Stimulated activated CD8-positive, alpha-beta memory T cell treated with anti-CD3 and anti-CD28 coated beads, Interleukin-4, amount 100 ng/mL, for 4 hours (primary cell): ENCODE results near the gene RTP1.
"Not testable (repeated sequence)": the region's sequence is repeated elsewhere in the genome, so short reads cannot be mapped to it uniquely, and the experiment has no call there.

Experiments used
- DNase-seq, 2 donors: peaks; one replicate each; pipeline ENCODE4 v3.0.0-alpha.2; 2020; ENCODE audit warnings: low read depth in 2 of 2, low spot score in 1 of 2

Gene RTP1

DNA sequence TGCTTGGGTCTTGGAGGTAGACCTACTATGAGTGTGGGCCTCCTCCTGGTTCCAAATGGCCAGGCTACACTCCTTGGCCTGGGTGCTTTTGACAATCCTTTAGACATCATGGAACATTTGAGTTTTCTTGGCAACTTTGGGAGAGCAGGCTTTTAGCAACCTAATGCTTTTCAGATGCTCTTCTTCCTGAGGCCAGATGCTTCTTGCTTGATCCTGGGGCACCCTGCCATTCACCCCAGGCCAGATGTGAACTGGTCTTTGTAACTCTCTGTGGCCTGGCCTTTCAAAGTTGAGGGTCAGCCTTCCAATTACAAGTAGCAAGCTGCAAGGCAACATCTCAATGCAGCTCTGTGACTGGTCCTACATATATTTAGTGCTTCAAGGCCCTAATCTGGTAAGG is 40.5 kb downstream of the RTP1 start:
- DNase-seq = no peak

DNA sequence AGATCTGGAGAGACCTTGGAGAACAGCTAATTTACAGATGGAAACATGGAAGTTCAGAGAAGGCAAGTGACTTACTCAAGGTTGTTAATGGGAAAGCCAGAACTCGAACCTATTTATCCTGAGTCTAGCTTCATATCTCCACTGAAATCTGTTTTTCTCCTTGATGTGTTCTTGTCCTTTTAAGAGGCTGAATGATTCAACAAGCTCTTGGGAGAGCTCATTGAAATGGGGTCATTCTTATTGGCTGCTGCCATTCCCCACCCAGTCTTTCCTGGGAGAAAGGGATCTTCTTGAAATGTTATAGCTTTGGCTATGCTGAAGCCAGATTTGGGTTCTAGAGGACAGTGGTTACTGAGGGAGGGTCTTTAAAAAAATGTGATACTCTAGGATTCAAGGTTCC is 41.0 kb downstream of the RTP1 start:
- DNase-seq = no peak

DNA sequence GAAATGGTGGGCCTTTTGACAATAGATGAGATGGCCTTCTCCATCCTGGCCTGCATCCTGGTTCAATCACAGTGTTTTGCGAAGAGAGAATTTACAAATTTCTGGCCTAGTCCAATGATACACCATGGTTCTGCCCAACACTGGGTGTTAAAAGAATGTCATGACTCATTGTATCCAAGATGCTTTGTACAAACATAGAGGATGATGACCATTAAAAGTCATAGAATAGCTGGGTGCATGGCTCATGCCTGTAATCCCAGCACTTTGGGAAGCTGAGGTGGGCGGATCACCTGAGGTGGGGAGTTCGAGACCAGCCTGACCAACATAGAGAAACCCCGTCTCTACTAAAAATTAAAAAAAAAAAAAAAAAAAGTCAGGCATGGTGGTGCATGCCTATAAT is 41.5 kb downstream of the RTP1 start:
- not testable (repeated sequence) for DNase-seq

DNA sequence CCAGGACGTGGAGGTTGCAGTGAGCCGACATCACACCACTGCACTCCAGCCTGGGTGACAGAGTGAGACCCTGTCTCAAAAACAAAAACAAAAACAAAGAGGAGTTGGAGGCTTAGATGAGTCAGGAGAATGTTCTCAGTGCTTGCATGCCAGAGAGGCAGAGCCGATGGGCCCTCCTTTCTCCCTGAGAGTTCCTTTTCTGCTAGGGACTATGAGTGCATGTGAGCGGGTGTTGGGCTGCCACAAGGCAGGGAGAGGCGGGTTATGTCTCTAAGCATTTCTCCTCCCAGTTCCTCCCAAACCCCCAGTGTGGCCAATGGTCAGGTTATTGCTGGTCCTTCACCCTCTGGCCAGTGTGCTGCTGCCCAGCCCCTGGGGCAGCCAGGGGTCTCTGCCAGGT is 45.1 kb downstream of the RTP1 start:
- no peak for DNase-seq

DNA sequence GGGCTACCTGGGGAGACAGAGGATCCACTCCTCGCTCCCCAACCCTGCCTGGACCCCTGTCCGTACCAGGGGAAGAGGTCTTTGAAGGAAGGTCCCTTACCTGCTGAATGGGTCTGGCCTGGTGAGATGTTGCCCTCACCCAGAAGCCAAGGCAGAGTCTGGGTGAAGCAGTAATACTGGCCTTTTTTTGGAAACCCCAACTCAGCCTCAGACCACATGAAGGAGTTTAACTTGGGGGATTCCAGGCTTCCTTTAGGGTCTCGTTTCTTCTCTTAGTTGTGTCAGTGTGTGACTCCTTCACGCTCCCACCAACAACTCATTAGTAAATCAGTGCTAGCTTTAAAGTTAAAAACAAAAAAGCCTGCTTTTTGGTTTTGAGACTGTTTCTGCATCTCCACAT is 45.6 kb downstream of the RTP1 start:
- DNase-seq = no peak

DNA sequence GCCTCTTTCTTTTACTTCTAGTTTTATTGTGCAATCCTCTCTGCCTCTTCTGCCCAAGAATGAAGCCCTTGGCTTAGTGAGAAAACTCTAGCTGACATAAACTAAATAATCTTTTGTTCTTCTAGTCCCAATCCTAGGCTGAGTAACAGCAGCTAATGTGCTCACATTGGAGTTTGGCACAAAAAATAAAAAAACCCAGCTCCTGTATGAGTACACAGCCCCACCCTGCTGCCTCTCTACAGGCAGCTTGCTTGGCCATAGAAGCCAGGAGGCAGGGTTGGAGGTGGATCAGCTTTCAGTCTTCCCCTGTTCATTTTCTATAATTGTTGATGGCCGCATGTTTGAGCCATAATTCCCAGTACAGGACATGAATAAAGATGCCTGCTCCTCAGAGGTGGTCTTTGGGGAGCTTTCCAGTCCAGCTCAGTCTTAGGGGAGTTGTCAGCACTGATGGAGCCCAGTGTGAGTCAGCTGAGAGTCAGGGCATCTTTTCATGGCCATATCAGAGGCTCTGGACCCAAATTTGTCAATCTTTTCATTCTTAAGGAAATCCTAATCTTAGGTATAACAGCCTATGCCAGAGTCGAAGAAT is 46.7 kb downstream of the RTP1 start:
- DNase-seq = no peak

DNA sequence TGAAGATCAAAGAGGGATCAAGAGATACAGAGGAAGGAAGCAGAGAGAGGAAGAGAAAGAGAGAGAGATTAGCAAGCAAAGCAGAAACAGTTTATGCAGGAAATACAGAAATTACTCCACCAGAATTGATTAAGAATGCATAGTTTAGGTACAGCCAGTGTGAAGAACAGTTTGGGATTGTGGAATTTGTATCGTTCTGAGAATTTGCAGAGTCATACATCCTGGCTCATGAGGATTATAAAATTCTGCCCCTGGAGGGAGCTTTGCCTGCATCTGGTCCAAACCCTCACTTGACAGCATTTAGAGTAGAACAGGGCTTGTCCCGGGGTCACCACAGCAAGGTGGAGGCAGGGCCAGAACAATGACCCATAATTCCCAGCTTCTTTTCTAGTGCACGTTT is 50.1 kb downstream of the RTP1 start:
- DNase-seq = no peak
